ENCODE results near the gene RABGAP1L. TPM values are rescaled to one million over a fixed set of nuclear protein-coding genes. Genes with fewer than 3 reads are reported as not detected.

Gene RABGAP1L
- total and polyA plus RNA-seq, 4 donors = 33.7 to 128 (median 62.1) TPM

DNA sequence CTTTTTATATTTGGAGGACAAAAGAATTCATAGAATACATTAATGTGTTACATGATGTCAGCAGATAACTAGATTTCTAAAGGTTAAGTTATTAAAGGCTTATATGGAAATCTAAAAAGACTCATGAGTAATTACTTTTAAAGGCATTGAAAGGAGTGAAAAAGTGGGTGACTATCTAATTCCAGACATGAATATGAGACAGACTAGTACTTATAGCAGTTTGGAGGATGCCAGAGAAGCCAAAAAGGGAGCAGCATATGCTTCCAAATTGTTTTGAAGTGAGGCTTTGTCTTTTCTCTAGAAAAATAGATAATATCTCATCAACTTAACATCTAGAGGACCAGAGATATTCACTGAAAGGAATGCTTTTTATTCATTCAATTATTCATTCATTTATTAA, 564.9 kb downstream of the RABGAP1L start:
- H3K27ac ChIP-seq (ENCODE audit: low read depth, low read length) = no peak overlapping the region
- no peaks in the 10 kb centered on the region for H3K27me3 ChIP-seq (ENCODE audit: control insufficient read depth, insufficient read depth, low read length)
- DNase-seq (ENCODE audit: low read depth in 4 of 6, low spot score in 6 of 6) = no peak

GRCh38 chr1:174726167-174726879, 567.0 kb downstream of the RABGAP1L start:
- no peaks in the 10 kb centered on the region for H3K36me3 ChIP-seq (ENCODE audit: control insufficient read depth, insufficient read depth, low read length)
- H3K4me3 ChIP-seq (ENCODE audit: low read depth, low read length) = no peak overlapping the region
- WGBS (ENCODE audit: insufficient coverage) = no CpG with 5 or more reads among the region's 2 CpGs
- DNase-seq (ENCODE audit: low read depth in 4 of 6, low spot score in 6 of 6) = peak in 3 of 6 donors; percentile 21 to 85 (median 70)
- H3K27ac ChIP-seq (ENCODE audit: low read depth, low read length) = no peak overlapping the region
- H3K4me1 ChIP-seq (ENCODE audit: control insufficient read depth, insufficient read depth, low read length) = no peaks in the 10 kb centered on the region
- no peaks in the 10 kb centered on the region for H3K27me3 ChIP-seq (ENCODE audit: control insufficient read depth, insufficient read depth, low read length)
- no peaks in the 10 kb centered on the region for H3K9me3 ChIP-seq (ENCODE audit: control insufficient read depth, insufficient read depth, low read length)

More for the DNA sequence above, 564.9 kb downstream of the RABGAP1L start:
- H3K4me3 ChIP-seq (ENCODE audit: low read depth, low read length) = no peak overlapping the region
- H3K36me3 ChIP-seq (ENCODE audit: control insufficient read depth, insufficient read depth, low read length) = no peaks in the 10 kb centered on the region
- H3K9me3 ChIP-seq (ENCODE audit: control insufficient read depth, insufficient read depth, low read length) = no peaks in the 10 kb centered on the region
- H3K4me1 ChIP-seq (ENCODE audit: control insufficient read depth, insufficient read depth, low read length) = no peaks in the 10 kb centered on the region

DNA sequence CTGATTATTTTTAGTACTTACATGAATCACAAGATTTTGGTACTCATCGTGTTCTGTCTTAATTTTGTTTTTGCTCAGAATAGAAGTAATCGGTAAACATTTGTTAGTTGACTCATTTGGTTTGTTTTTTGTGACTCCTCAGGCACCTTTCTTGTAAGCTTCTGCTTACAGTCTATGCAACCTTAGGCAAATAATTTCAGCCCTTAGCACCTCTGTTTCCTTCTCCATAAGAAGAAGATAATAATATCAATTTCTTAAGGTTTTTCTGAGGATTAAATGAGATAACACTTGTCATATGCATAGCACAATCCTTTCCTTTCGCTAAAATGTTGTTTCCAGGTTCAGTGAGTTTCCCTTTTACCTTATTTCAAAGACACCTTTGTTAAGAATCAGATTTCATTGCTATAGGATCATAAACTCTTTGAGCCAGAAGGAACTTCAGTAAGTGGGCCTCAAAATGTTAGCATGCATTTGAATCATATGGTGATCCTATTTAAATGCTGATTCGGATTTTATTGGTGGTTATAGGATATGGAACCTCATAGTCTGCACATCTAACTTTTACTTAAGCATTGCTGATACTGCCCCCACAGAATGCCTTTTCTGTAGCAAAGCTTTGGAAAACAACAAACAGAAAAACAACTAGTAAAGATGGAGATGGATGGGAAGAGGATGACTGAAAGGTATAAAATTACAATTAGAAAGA, 567.7 kb downstream of the RABGAP1L start:
- H3K27me3 ChIP-seq (ENCODE audit: control insufficient read depth, insufficient read depth, low read length) = no peaks in the 10 kb centered on the region
- H3K4me1 ChIP-seq (ENCODE audit: control insufficient read depth, insufficient read depth, low read length) = no peaks in the 10 kb centered on the region
- H3K36me3 ChIP-seq (ENCODE audit: control insufficient read depth, insufficient read depth, low read length) = no peaks in the 10 kb centered on the region
- H3K4me3 ChIP-seq (ENCODE audit: low read depth, low read length) = no peak overlapping the region
- H3K27ac ChIP-seq (ENCODE audit: low read depth, low read length) = no peak overlapping the region
- no peak for DNase-seq (ENCODE audit: low read depth in 4 of 6, low spot score in 6 of 6)
- WGBS (ENCODE audit: insufficient coverage) = no CpG with 5 or more reads among the region's 4 CpGs
- no peaks in the 10 kb centered on the region for H3K9me3 ChIP-seq (ENCODE audit: control insufficient read depth, insufficient read depth, low read length)

GRCh38 chr1:174734270-174734669, 575.0 kb downstream of the RABGAP1L start:
- H3K27ac ChIP-seq (ENCODE audit: low read depth, low read length) = no peak overlapping the region
- no peaks in the 10 kb centered on the region for H3K4me1 ChIP-seq (ENCODE audit: control insufficient read depth, insufficient read depth, low read length)
- no peaks in the 10 kb centered on the region for H3K27me3 ChIP-seq (ENCODE audit: control insufficient read depth, insufficient read depth, low read length)
- H3K9me3 ChIP-seq (ENCODE audit: control insufficient read depth, insufficient read depth, low read length) = no peaks in the 10 kb centered on the region
- DNase-seq (ENCODE audit: low read depth in 4 of 6, low spot score in 6 of 6) = no peak
- H3K4me3 ChIP-seq (ENCODE audit: low read depth, low read length) = no peak overlapping the region
- no peaks in the 10 kb centered on the region for H3K36me3 ChIP-seq (ENCODE audit: control insufficient read depth, insufficient read depth, low read length)
- 100% methylated on average over 1 of the region's 2 CpGs for WGBS (ENCODE audit: insufficient coverage)

DNA sequence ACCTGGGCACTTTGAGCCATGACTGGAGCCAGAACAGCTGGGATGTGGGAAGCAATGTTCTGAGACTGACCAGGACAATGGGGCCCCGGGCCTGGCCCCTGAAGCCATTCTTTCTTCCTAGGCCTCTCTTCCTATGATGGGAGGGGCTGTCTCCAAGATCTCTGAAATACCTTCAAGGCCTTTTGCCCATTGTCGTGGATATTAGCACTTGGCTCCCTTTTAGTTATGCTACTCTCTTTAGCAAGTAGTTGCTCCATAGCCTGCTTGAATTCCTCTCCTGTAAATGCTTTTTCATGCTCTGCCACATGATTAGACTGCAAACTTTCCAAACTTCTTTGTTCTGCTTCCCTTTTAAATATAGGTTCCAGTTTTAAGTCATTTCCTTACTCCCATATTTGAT, 577.5 kb downstream of the RABGAP1L start:
- no peak for DNase-seq (ENCODE audit: low read depth in 4 of 6, low spot score in 6 of 6)
- no peaks in the 10 kb centered on the region for H3K9me3 ChIP-seq (ENCODE audit: control insufficient read depth, insufficient read depth, low read length)
- H3K4me3 ChIP-seq (ENCODE audit: low read depth, low read length) = no peak overlapping the region
- no peaks in the 10 kb centered on the region for H3K4me1 ChIP-seq (ENCODE audit: control insufficient read depth, insufficient read depth, low read length)
- 100% methylated on average over 2 of the region's 2 CpGs for WGBS (ENCODE audit: insufficient coverage)
- H3K27ac ChIP-seq (ENCODE audit: low read depth, low read length) = no peak overlapping the region
- no peaks in the 10 kb centered on the region for H3K27me3 ChIP-seq (ENCODE audit: control insufficient read depth, insufficient read depth, low read length)
- no peaks in the 10 kb centered on the region for H3K36me3 ChIP-seq (ENCODE audit: control insufficient read depth, insufficient read depth, low read length)

- DNase-seq (ENCODE audit: low read depth in 4 of 6, low spot score in 6 of 6) = no peak
- Histone ChIP-seq H3K27ac (ENCODE audit: low read depth, low read length) (no peak overlapping the region), H3K36me3 (ENCODE audit: control insufficient read depth, insufficient read depth, low read length) (no peaks in the 10 kb centered on the region), H3K9me3 (ENCODE audit: control insufficient read depth, insufficient read depth, low read length) (no peaks in the 10 kb centered on the region), H3K4me3 (ENCODE audit: low read depth, low read length) (no peak overlapping the region), H3K4me1 (ENCODE audit: control insufficient read depth, insufficient read depth, low read length) (no peaks in the 10 kb centered on the region), H3K27me3 (ENCODE audit: control insufficient read depth, insufficient read depth, low read length) (no peaks in the 10 kb centered on the region)
- no CpG with 5 or more reads among the region's 2 CpGs for WGBS (ENCODE audit: insufficient coverage)
Observed at GRCh38 chr1:174740249-174740968, 581.1 kb downstream of the RABGAP1L start.

- H3K4me3 ChIP-seq (ENCODE audit: low read depth, low read length) = no peak overlapping the region
- no peak for DNase-seq (ENCODE audit: low read depth in 4 of 6, low spot score in 6 of 6)
- H3K4me1 ChIP-seq (ENCODE audit: control insufficient read depth, insufficient read depth, low read length) = no peaks in the 10 kb centered on the region
- H3K27ac ChIP-seq (ENCODE audit: low read depth, low read length) = no peak overlapping the region
- 60% methylated on average over 1 of the region's 3 CpGs for whole genome bisulfite sequencing (ENCODE audit: insufficient coverage)
- H3K27me3 ChIP-seq (ENCODE audit: control insufficient read depth, insufficient read depth, low read length) = no peaks in the 10 kb centered on the region
- H3K9me3 ChIP-seq (ENCODE audit: control insufficient read depth, insufficient read depth, low read length) = no peaks in the 10 kb centered on the region
- H3K36me3 ChIP-seq (ENCODE audit: control insufficient read depth, insufficient read depth, low read length) = no peaks in the 10 kb centered on the region
Observed at GRCh38 chr1:174742805-174743653, 583.7 kb downstream of the RABGAP1L start.

GRCh38 chr1:174743654-174744561, 584.6 kb downstream of the RABGAP1L start:
- Histone ChIP-seq H3K27ac (ENCODE audit: low read depth, low read length) (no peak overlapping the region), H3K4me1 (ENCODE audit: control insufficient read depth, insufficient read depth, low read length) (no peaks in the 10 kb centered on the region), H3K36me3 (ENCODE audit: control insufficient read depth, insufficient read depth, low read length) (no peaks in the 10 kb centered on the region), H3K27me3 (ENCODE audit: control insufficient read depth, insufficient read depth, low read length) (no peaks in the 10 kb centered on the region), H3K9me3 (ENCODE audit: control insufficient read depth, insufficient read depth, low read length) (no peaks in the 10 kb centered on the region), H3K4me3 (ENCODE audit: low read depth, low read length) (no peak overlapping the region)
- DNase-seq (ENCODE audit: low read depth in 4 of 6, low spot score in 6 of 6) = peak in 5 of 6 donors; percentile 23 to 87 (median 36)
- no CpG with 5 or more reads among the region's 4 CpGs for WGBS (ENCODE audit: insufficient coverage)
